ENCODE measurements around the gene ENKD1.
A peak's percentile ranks its signal among the peaks of the same experiment; 100 is the strongest.

Gene ENKD1

DNA sequence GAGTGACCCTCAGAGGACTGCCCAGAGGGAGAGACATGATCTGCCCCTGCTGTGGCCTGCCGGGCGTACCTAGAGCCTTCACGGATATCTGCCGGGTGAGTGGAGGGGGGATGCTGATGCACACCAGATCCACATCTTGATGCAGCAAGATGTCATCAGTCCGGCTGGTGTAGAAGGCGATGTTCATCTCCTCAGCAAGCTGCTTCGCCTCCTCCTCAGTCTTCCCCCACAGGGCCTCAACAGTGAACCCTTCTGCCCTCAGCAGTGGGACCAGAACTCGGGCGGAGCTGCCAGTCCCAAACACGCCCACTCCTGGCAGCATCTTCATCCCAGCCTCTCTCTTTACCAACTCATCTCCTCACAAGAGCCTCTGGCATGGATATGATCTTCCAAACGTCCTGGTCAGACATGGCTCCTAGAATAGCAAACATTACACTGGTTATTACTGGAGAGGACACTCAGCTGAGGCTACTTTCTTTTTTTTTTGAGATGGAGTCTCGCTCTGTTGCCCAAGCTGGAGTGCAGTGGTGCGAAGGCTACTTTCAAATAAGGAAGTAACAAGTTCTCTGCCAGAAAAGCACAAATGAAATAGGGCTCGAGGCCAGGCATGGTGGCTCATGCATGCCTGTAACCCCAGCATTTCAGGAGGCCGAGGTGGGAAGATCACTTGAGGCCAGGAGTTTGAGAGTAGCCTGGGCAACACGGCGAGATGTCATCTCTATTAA, 19.0 kb upstream of the ENKD1 start:
- ChIA-PET CTCF (interaction anchor here (0.9 to 7.0 kb wide), 5 partner anchors 9 to 250 kb away, joined by 3 to 72 read pairs (median 3); no protein-coding TSS in a partner anchor), POLR2A (no interaction called here)
- peak; percentile 37 for DNase-seq (ENCODE audit: extremely low spot score)
- TF ChIP-seq, protein P1, sequence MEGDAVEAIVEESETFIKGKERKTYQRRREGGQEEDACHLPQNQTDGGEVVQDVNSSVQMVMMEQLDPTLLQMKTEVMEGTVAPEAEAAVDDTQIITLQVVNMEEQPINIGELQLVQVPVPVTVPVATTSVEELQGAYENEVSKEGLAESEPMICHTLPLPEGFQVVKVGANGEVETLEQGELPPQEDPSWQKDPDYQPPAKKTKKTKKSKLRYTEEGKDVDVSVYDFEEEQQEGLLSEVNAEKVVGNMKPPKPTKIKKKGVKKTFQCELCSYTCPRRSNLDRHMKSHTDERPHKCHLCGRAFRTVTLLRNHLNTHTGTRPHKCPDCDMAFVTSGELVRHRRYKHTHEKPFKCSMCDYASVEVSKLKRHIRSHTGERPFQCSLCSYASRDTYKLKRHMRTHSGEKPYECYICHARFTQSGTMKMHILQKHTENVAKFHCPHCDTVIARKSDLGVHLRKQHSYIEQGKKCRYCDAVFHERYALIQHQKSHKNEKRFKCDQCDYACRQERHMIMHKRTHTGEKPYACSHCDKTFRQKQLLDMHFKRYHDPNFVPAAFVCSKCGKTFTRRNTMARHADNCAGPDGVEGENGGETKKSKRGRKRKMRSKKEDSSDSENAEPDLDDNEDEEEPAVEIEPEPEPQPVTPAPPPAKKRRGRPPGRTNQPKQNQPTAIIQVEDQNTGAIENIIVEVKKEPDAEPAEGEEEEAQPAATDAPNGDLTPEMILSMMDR (IDR thresholded peaks at IDR 0.05; ENCODE audit: control extremely low read depth, extremely low read depth, low read depth, missing control alignments), result no peak

DNA sequence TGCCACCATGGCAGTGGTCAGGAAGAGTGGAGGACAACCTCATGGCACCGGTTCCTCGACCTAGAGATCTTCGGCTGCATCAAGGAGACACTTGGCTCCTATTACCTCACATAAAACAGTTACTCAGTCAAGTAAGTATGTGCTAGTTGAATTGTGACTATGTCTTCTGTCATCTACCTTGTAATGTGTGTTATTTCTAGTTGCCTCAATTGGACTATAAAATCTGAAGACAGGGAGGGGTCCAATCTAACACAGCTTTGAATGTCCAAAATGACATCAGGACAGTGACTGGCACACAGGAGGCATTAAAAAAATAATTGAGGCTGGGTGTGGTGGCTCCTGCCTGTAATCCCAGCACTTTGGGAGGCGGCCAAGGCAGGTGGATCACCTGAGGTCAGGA, 17.2 kb upstream of the ENKD1 start:
- DNase-seq (ENCODE audit: extremely low spot score), result no peak
- TF ChIP-seq, protein P1 (IDR thresholded peaks at IDR 0.05; ENCODE audit: control extremely low read depth, extremely low read depth, low read depth, missing control alignments), result no peak
- CTCF ChIA-PET, result interaction anchor here (1.0 to 7.0 kb wide), 3 partner anchors 13 to 163 kb away, joined by 3 to 72 read pairs (median 5); no protein-coding TSS in a partner anchor
- POLR2A ChIA-PET, result no interaction called here

DNA sequence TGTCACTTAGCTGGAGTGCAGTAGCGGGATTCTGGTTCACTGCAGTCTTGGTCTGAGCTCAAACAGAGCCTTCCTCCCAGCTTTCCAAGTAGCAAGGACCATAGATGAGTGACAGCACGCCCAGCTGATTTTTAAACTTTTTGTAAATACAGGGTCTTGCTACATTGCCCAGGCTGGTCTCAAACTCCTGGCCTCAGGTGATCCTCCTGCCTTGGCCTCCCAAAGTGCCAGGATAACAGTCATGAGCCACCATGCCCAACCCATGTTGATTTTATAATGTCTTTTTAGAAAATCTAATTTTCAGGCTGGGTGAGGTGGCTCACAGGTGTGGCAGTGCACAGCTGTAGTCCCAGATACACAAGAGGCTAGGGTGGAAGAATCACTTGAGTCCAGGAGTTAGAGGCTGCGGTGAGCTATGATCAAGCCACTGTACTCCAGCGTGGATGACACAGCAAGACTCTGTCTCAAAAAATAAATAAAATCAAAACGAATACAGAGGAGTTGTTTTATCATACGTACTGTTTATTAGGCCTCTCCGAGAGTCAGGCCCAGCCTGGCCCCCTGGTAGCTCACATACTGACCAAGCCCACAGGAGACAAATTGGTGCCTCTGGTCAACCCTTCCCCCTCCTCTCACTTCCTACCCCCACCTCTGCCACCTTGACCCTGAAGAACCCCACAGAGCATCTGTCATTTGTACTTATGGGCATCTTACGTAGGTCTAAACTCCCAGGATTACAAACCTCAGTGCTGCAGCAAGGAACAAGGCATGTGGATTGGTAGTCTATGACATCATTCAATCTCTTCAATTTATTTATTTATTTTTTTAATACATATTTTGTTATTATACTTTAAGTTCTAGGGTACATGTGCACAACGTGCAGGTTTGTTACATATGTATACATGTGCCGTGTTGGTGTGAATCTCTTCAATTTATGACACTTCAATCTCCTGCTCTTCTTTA, 13.7 kb upstream of the ENKD1 start:
- ChIA-PET POLR2A (no interaction called here), CTCF (interaction anchor here (1.0 to 7.0 kb wide), 4 partner anchors 10 to 249 kb away, joined by 3 to 72 read pairs (median 4); no protein-coding TSS in a partner anchor)
- no peak for DNase-seq (ENCODE audit: extremely low spot score)
- TF ChIP-seq, protein P1 (IDR thresholded peaks at IDR 0.05; ENCODE audit: control extremely low read depth, extremely low read depth, low read depth, missing control alignments), result no peak

DNA sequence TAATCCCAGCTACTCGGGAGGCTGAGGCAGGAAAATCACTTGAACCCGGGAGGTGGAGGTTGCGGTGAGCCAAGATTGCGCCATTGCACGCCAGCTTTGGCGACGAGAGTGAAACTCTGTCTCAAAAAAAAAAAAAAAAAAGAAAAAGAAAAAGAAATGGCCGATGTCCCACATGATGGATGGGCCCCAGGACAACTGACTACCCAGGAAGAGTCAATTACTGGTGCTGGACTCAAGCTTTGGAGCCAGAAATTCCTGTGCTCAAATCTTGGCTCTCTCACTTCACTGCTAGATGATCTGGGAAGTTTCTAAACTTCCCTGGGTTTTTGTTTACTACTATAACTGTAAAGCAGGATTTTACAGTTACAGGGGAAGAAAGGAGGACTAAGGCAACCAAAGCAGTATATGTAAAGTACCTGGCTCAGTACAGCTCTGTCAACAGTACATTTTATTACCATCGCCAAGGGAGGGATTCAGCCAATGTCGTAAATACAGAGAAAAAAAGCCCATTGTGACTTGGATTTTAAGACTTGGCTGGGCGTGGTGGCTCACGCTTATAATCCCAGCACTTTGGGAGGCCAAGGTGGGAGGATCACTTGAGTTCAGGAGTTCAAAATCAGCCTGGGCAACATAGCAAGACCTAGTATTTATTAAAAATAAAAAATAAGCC, 11.9 kb upstream of the ENKD1 start:
- POLR2A ChIA-PET, result interaction anchor here (0.7 kb wide), 1 partner anchor 94 kb away, joined by 6 read pairs; no protein-coding TSS in a partner anchor
- DNase-seq (ENCODE audit: extremely low spot score), result no peak
- CTCF ChIA-PET, result interaction anchor here (1.0 to 1.6 kb wide), 4 partner anchors 9 to 157 kb away, joined by 3 to 6 read pairs (median 4); no protein-coding TSS in a partner anchor
- TF ChIP-seq, protein P1 (IDR thresholded peaks at IDR 0.05; ENCODE audit: control extremely low read depth, extremely low read depth, low read depth, missing control alignments), result no peak

DNA sequence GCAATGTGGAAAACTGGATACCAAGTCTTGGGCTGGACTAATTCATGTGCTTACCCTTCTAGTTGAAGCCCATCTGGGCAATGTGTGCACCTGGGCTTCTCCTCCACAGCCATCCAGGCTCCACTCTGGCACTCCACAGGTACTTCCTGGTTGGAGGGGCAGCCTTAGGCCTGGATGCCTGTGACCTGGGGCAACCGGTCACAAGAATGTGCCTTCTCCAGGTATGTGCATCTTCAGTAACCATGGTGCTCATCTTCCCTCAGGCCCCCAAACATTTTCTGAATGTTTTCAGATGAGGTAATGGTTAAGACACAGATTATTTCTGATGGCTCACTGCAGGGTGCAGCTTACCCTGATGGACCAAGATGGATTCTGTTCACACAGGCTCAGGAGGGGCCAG, 11.2 kb upstream of the ENKD1 start:
- ChIA-PET CTCF (interaction anchor here (1.0 to 1.6 kb wide), 4 partner anchors 8 to 250 kb away, joined by 3 to 6 read pairs (median 4); no protein-coding TSS in a partner anchor), POLR2A (interaction anchor here (0.7 kb wide), 1 partner anchor 95 kb away, joined by 6 read pairs; no protein-coding TSS in a partner anchor)
- TF ChIP-seq, protein P1 (IDR thresholded peaks at IDR 0.05; ENCODE audit: control extremely low read depth, extremely low read depth, low read depth, missing control alignments), result no peak
- DNase-seq (ENCODE audit: extremely low spot score), result no peak

Data from GM10248 (cell line).